ENCODE data around the gene TUBA4B.

The TUBA4B gene

DNA sequence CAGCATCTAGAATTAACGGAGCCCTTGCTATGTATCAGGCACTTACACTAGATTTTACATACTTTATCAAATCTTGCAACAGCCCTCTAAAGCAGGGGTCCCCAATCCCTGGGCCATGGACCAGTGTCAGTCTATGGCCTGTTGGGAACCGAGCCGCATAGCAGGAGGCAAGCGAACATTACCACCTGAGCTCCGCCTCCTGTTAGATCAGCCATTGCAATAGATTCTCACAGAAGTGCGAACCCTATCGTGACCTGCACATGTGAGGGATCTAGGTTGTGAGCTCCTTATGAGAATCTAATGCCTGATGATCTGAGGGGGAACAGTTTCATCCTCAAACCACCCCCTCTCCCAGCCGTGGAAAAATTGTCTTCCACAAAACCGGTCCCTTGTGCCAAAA lies 39.6 kb downstream of the TUBA4B start:
- no peak for ATAC-seq (ENCODE audit: low read depth)
- TF ChIP-seq, protein P1, sequence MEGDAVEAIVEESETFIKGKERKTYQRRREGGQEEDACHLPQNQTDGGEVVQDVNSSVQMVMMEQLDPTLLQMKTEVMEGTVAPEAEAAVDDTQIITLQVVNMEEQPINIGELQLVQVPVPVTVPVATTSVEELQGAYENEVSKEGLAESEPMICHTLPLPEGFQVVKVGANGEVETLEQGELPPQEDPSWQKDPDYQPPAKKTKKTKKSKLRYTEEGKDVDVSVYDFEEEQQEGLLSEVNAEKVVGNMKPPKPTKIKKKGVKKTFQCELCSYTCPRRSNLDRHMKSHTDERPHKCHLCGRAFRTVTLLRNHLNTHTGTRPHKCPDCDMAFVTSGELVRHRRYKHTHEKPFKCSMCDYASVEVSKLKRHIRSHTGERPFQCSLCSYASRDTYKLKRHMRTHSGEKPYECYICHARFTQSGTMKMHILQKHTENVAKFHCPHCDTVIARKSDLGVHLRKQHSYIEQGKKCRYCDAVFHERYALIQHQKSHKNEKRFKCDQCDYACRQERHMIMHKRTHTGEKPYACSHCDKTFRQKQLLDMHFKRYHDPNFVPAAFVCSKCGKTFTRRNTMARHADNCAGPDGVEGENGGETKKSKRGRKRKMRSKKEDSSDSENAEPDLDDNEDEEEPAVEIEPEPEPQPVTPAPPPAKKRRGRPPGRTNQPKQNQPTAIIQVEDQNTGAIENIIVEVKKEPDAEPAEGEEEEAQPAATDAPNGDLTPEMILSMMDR (IDR thresholded peaks at IDR 0.05; ENCODE audit: poor library complexity, severe bottlenecking) = no peak
- no peak for DNase-seq (ENCODE audit: low spot score)
- Histone ChIP-seq H3K9me3 (ENCODE audit: severe bottlenecking) (no peaks in the 10 kb centered on the region), H3K4me3 (ENCODE audit: severe bottlenecking) (no peak overlapping the region), H3K27ac (ENCODE audit: poor library complexity, severe bottlenecking) (no peak overlapping the region), H3K27me3 (ENCODE audit: insufficient read depth, poor library complexity, severe bottlenecking) (no peaks in the 10 kb centered on the region), H3K4me1 (ENCODE audit: insufficient read depth, poor library complexity, severe bottlenecking) (peaks cover 13% of the 10 kb centered on the region), H3K36me3 (ENCODE audit: low read depth) (no peaks in the 10 kb centered on the region)

DNA sequence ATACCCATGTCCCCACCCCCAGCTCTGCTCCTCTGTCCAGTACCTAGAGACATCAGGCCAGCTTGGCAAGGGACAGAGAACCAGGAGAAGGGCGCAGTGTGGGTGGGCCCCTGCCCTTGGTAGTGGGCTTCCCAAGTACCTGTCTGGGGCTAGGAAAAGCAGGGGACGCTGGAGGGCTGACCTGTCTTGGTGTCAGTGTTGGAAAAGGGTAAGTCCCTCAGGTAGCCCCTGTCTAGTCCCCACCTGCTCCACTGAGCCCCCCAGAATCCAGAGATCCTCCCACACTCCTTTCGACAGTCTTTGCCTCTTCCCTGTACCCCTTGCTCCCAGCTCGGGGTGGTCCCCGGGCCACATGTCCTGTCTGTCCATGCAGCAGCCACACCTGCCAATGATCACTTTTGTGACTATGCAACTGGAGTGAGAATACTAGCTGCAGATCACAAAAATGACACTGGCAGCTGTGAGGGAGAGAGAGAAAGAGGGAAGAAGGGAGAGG lies 40.7 kb downstream of the TUBA4B start:
- Histone ChIP-seq H3K4me3 (ENCODE audit: severe bottlenecking) (no peak overlapping the region), H3K9me3 (ENCODE audit: severe bottlenecking) (no peaks in the 10 kb centered on the region), H3K27me3 (ENCODE audit: insufficient read depth, poor library complexity, severe bottlenecking) (no peaks in the 10 kb centered on the region), H3K27ac (ENCODE audit: poor library complexity, severe bottlenecking) (no peak overlapping the region), H3K4me1 (ENCODE audit: insufficient read depth, poor library complexity, severe bottlenecking) (peaks cover 13% of the 10 kb centered on the region), H3K36me3 (ENCODE audit: low read depth) (no peaks in the 10 kb centered on the region)
- no peak for ATAC-seq (ENCODE audit: low read depth)
- DNase-seq (ENCODE audit: low spot score) = no peak
- TF ChIP-seq, protein P1 (IDR thresholded peaks at IDR 0.05; ENCODE audit: poor library complexity, severe bottlenecking) = no peak

DNA sequence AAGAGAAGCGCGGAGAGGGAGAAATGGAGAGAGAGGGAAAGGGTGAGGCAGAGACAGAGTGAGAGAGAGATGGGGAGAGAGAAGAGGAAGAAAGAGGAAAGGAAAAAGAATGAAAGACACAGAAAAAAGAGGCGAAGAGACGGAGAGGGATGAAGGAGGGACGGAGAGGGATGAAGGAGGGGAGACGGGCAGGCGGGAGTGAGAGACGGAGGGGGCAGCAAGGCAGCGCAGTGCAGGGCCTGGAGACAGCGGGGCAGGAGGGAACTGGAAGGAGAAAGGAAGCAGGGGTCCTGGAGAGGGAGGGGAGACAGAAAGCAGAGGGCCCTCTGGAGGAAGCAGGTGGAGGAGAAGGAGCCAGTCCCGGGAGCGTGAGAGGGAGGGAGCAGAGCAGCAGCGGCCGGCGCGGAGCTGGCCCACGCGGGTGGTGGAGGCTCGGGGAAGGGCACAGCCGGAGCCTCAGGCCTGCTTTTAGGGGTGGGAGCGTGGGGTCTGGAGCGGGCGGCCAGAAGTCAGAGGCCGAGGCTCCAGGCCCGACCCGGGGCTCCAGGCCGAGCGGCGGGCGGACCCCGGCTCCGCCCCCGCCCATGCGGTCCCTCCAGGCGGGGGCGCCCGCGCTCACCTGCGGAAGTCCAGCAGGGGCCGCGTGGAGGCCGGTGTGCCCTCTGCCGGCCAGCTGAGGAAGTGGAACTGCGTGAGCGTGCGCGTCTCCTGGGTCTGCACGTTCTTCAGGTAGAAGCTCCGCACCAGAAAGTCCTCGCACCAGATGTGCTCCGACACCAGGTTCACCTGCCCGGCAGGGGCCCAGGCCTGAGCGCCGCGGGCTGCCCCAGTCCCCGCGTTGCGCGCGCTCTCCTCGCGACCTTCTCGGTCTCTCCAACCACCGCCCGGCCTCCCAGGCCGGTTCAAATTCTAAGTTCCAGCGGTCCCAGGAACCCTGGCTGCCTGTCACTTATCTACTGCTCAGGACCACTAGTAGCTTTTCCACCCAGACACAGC lies 41.6 kb downstream of the TUBA4B start:
- H3K4me3 ChIP-seq (ENCODE audit: severe bottlenecking) = peak overlapping the region; percentile 20

DNA sequence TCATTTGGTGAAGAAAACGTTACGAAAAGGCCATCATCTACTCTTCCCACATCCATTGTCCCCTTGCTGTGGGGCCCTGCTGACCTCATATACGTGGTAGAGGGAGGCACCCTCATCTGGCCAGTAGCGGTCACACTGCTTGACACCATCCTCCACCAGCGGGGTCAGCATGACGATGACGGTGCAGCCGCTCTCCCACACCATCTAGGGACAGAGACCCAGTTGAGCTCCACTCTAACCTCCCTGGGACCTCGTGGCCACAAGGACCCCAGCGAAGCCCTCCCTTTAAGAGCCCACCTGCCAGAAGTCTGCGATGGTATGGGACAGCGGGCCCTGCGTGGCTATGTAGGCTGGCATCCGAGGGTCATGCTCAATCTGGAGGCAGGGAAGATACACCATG lies 43.1 kb downstream of the TUBA4B start:
- TF ChIP-seq, protein P1 (IDR thresholded peaks at IDR 0.05; ENCODE audit: poor library complexity, severe bottlenecking) = no peak
- H3K27ac ChIP-seq (ENCODE audit: poor library complexity, severe bottlenecking) = no peak overlapping the region
- ATAC-seq (ENCODE audit: low read depth) (no peak), DNase-seq (ENCODE audit: low spot score) (no peak)
- H3K36me3 ChIP-seq (ENCODE audit: low read depth) = no peaks in the 10 kb centered on the region
- H3K4me1 ChIP-seq (ENCODE audit: insufficient read depth, poor library complexity, severe bottlenecking) = no peaks in the 10 kb centered on the region
- no peaks in the 10 kb centered on the region for H3K27me3 ChIP-seq (ENCODE audit: insufficient read depth, poor library complexity, severe bottlenecking)
- no peaks in the 10 kb centered on the region for H3K9me3 ChIP-seq (ENCODE audit: severe bottlenecking)
- no peak overlapping the region for H3K4me3 ChIP-seq (ENCODE audit: severe bottlenecking)

More for the DNA sequence above, 41.6 kb downstream of the TUBA4B start:
- H3K27me3 ChIP-seq (ENCODE audit: insufficient read depth, poor library complexity, severe bottlenecking) = no peaks in the 10 kb centered on the region
- H3K4me1 ChIP-seq (ENCODE audit: insufficient read depth, poor library complexity, severe bottlenecking) = peaks cover 8% of the 10 kb centered on the region
- DNase-seq (ENCODE audit: low spot score) (peak; percentile 73), ATAC-seq (ENCODE audit: low read depth) (peak; percentile 72)
- peak overlapping the region; percentile 18 for H3K27ac ChIP-seq (ENCODE audit: poor library complexity, severe bottlenecking)
- H3K36me3 ChIP-seq (ENCODE audit: low read depth) = no peaks in the 10 kb centered on the region
- TF ChIP-seq, protein P1 (IDR thresholded peaks at IDR 0.05; ENCODE audit: poor library complexity, severe bottlenecking) = peak; percentile 98
- no peaks in the 10 kb centered on the region for H3K9me3 ChIP-seq (ENCODE audit: severe bottlenecking)

All from RWPE2 (cell line).